GM18519 (cell line): Measurements from ENCODE around the gene DUSP15.
"Not testable (repeated sequence)": the region's sequence is repeated elsewhere in the genome, so short reads cannot be mapped to it uniquely, and the experiment has no call there.

ENCODE experiments used
- ATAC-seq: cut with Tn5 transposase; IDR thresholded peaks from one replicate; pipeline ENCODE4 v1.9.1; 2021; ENCODE audit warnings: mild to moderate bottlenecking, moderate library complexity; ENCODE audit not compliant: unreplicated experiment, low FRiP score

Gene DUSP15

GRCh38 chr20:31824554-31825313 lies 45.6 kb downstream of the DUSP15 start:
- ATAC-seq, result no peak

GRCh38 chr20:31824125-31824485 lies 46.2 kb downstream of the DUSP15 start:
- ATAC-seq, result no peak

GRCh38 chr20:31823360-31824124 lies 46.8 kb downstream of the DUSP15 start:
- no peak for ATAC-seq

- no peak for ATAC-seq
Measured at GRCh38 chr20:31822421-31823330, 47.7 kb downstream of the DUSP15 start.

- ATAC-seq, result no peak
Measured at GRCh38 chr20:31821427-31821826, 48.9 kb downstream of the DUSP15 start.

GRCh38 chr20:31820228-31820627 lies 50.1 kb downstream of the DUSP15 start:
- no peak for ATAC-seq

GRCh38 chr20:31819083-31819784 lies 51.1 kb downstream of the DUSP15 start, which contains the start of gene MYLK2:
TSS of gene MYLK2 (plus strand) at chr20:31819356. CDS start at chr20:31819581, 225 bp downstream.
- no peak for ATAC-seq

GRCh38 chr20:31818376-31818908 lies 51.9 kb downstream of the DUSP15 start:
- ATAC-seq, result no peak

- no peak for ATAC-seq
Measured at GRCh38 chr20:31817461-31817860, 52.9 kb downstream of the DUSP15 start.

- no peak for ATAC-seq
Measured at GRCh38 chr20:31816221-31816620, 54.1 kb downstream of the DUSP15 start.

GRCh38 chr20:31815408-31816188 lies 54.7 kb downstream of the DUSP15 start:
- no peak for ATAC-seq

GRCh38 chr20:31814142-31814541 lies 56.2 kb downstream of the DUSP15 start:
- not testable (repeated sequence) for ATAC-seq

- no peak for ATAC-seq
Measured at GRCh38 chr20:31813611-31814010, 56.7 kb downstream of the DUSP15 start.

- no peak for ATAC-seq
Measured at GRCh38 chr20:31811796-31812728, 58.3 kb downstream of the DUSP15 start.

GRCh38 chr20:31811198-31811597 lies 59.1 kb downstream of the DUSP15 start:
- no peak for ATAC-seq
